Prostate gland (tissue), 2 donors: ENCODE results near the gene TRIM69. TPM values are rescaled to one million over a fixed set of nuclear protein-coding genes. Genes with fewer than 3 reads are reported as not detected.

Experiments
- DNase-seq: peaks from one replicate; pipeline ENCODE4 v3.0.0-alpha.2; 2019; ENCODE audit warnings: low spot score
- H3K27ac ChIP-seq, 2 donors: fragments of 200-600 bp; sonication (generic); 2 replicates each; pipeline ENCODE4 v1.5.1; 2017 to 2019
- H3K27me3 ChIP-seq: fragments of 200-600 bp; sonication (generic); replicated peaks from 2 replicates; pipeline ENCODE4 v1.5.1; 2019; ENCODE audit not compliant: insufficient read depth
- H3K36me3 ChIP-seq, 2 donors: fragments of 200-600 bp; sonication (generic); 1 replicate in 1 of 2; 2 replicates in 1 of 2; pipeline versions ENCODE4 v1.5.1 to v1.8.1; 2017 to 2019
- H3K4me1 ChIP-seq: fragments of 200-600 bp; sonication (generic); replicated peaks from 2 replicates; pipeline ENCODE4 v1.5.1; 2019
- H3K4me3 ChIP-seq, 2 donors: fragments of 200-600 bp; sonication (generic); 2 replicates each; pipeline ENCODE4 v1.5.1; 2017 to 2019
- H3K9me3 ChIP-seq: fragments of 200-600 bp; sonication (generic); 2 replicates; pipeline ENCODE4 v1.5.1; 2017
- CTCF ChIP-seq, 4 experiments: fragments of 200-600 bp in 2 of 4; fragments of 450-650 bp in 2 of 4; sonication (generic) in 2 of 4; IDR thresholded peaks; 1 replicate in 3 of 4; 2 replicates in 1 of 4; pipeline ENCODE4 v1.5.1; 2016 to 2019; ENCODE audit warnings: antibody characterized with exemption in 4 of 4, mild to moderate bottlenecking in 2 of 4, moderate library complexity in 2 of 4
- POLR2A ChIP-seq: fragments of 450-650 bp; IDR thresholded peaks from one replicate; pipeline ENCODE4 v1.6.1; 2016; ENCODE audit warnings: antibody characterized with exemption, mild to moderate bottlenecking
- POLR2AphosphoS5 ChIP-seq: sonication (generic); formaldehyde crosslinking; IDR thresholded peaks from one replicate; pipeline ENCODE4 v1.6.1; 2017; ENCODE audit warnings: antibody characterized with exemption
- WGBS: methylation state at CpG from one replicate; pipeline ENCODE4 v1.1.5; 2018; 5-methylcytosine and 5-hydroxymethylcytosine counted together
- intact Hi-C: fragments of 100-400 bp; cut with DNase I; formaldehyde crosslinking; loops from one replicate; pipeline ENCODE4 v1.14.2; 2022
- small RNA-seq, 2 donors: library from RNA; depleted of rRNA; stranded (forward); fragments of <200 nt; gene quantifications; one replicate each; pipeline ENCODE3, GENCODE V24; 2016
- total RNA-seq, 2 donors: library from RNA; depleted of rRNA; stranded (reverse); fragments of >200 nt; gene quantifications; one replicate each; pipeline ENCODE4 v1.1.0, GENCODE V29; 2016

The TRIM69 gene
- total RNA-seq, 2 donors from 2014 or later = 7.6 to 12.0 TPM

GRCh38 chr15:44810237-44810636, 73.9 kb downstream of the TRIM69 start:
- H3K9me3 ChIP-seq = no peaks in the 10 kb centered on the region
- 41% methylated on average over 10 of the region's 10 CpGs for WGBS
- H3K27me3 ChIP-seq = no peaks in the 10 kb centered on the region

GRCh38 chr15:44811337-44811736, 75.0 kb downstream of the TRIM69 start:
- H3K27ac ChIP-seq = peak overlapping the region; percentile 36 to 67
- intact Hi-C loops = no loop called here

More at GRCh38 chr15:44810237-44810636, 73.9 kb downstream of the TRIM69 start:
- Histone ChIP-seq H3K36me3 (no peaks in the 10 kb centered on the region), H3K27ac (peak overlapping the region in 1 of 2 donors; percentile 54), H3K4me1 (no peaks in the 10 kb centered on the region), H3K4me3 (no peak overlapping the region)
- intact Hi-C loops = no loop called here
- TF ChIP-seq POLR2A (no peak), CTCF (IDR thresholded peaks at IDR 0.05) (no peak), POLR2AphosphoS5 (peak; percentile 2)
- DNase-seq = peak; percentile 17

GRCh38 chr15:44812029-44812517, 75.7 kb downstream of the TRIM69 start:
- intact Hi-C loops = no loop called here
- Histone ChIP-seq H3K4me3 (no peak overlapping the region), H3K9me3 (no peaks in the 10 kb centered on the region), H3K36me3 (no peaks in the 10 kb centered on the region), H3K4me1 (no peaks in the 10 kb centered on the region), H3K27ac (peak overlapping the region; percentile 36 to 67), H3K27me3 (no peaks in the 10 kb centered on the region)
- no peak for TF ChIP-seq POLR2A
- peak; percentile 47 for TF ChIP-seq POLR2AphosphoS5
- peak; percentile 69 for DNase-seq
- 34% methylated on average over 5 of the region's 5 CpGs for WGBS

More at GRCh38 chr15:44811337-44811736, 75.0 kb downstream of the TRIM69 start:
- TF ChIP-seq POLR2A (no peak), CTCF (IDR thresholded peaks at IDR 0.05) (no peak), POLR2AphosphoS5 (no peak)
- no peak for DNase-seq
- 50% methylated on average over 3 of the region's 3 CpGs for WGBS
- no peaks in the 10 kb centered on the region for H3K9me3 ChIP-seq
- no peaks in the 10 kb centered on the region for H3K36me3 ChIP-seq
- H3K27me3 ChIP-seq = no peaks in the 10 kb centered on the region
- no peak overlapping the region for H3K4me3 ChIP-seq
- no peaks in the 10 kb centered on the region for H3K4me1 ChIP-seq

- WGBS = 88% methylated on average over 3 of the region's 3 CpGs
- TF ChIP-seq POLR2A = no peak
- no peak for TF ChIP-seq POLR2AphosphoS5
- no peak for TF ChIP-seq CTCF (IDR thresholded peaks at IDR 0.05)
- Histone ChIP-seq H3K36me3 (no peaks in the 10 kb centered on the region), H3K4me3 (no peak overlapping the region), H3K9me3 (no peaks in the 10 kb centered on the region), H3K4me1 (no peaks in the 10 kb centered on the region), H3K27me3 (no peaks in the 10 kb centered on the region), H3K27ac (peak overlapping the region in 1 of 2 donors; percentile 67)
- DNase-seq = no peak
- intact Hi-C loops = no loop called here
These were observed 76.9 kb downstream of the TRIM69 start for GRCh38 chr15:44813231-44813630.

Small RNAs within 50 kb of the gene (small RNA-seq; reads per million reads assigned to genes)
- gene RF00019 = 0 reads per million in 2 donors

Other genes with a start within 250 kb of the TRIM69 start
- 10 to 100 TPM; 33.1 to 51.7 TPM for gene EIF3J, start 199.4 kb upstream of the TRIM69 start, total RNA-seq
- 10 to 100 TPM; 86.2 to 93.7 TPM for gene SPG11, start 72.9 kb upstream of the TRIM69 start, total RNA-seq
- 1 to 10 TPM in 1 of 2 donors, under 1 TPM in 1; 0.77 to 1.2 TPM for gene PATL2, start 25.2 kb upstream of the TRIM69 start, total RNA-seq
- gene B2M, start 25.0 kb upstream of the TRIM69 start, total RNA-seq = 1,000 to 10,000 TPM; 2,014 to 2,775 TPM
- gene TERB2, start 220.2 kb downstream of the TRIM69 start, total RNA-seq = 1 to 10 TPM in 1 of 2 donors, not detected in 1; 5.0 TPM